Measurements from ENCODE around the gene CX3CL1.

- TF ChIP-seq FOXP2 (optimal IDR thresholded peaks at IDR 0.05; ENCODE audit: control extremely low read depth, extremely low read length, insufficient read depth) = no peak
- TF ChIP-seq POLR2AphosphoS5 (IDR thresholded peaks at IDR 0.05; ENCODE audit: borderline replicate concordance, low read depth, low read length) = no peak
These were observed 16.3 kb upstream of the CX3CL1 start for GRCh38 chr16:57355898-57356414.

Data from SK-N-MC (cell line).